Hepatic stellate cell (primary cell): Measurements from ENCODE around the gene TMEM61.
"Not testable (repeated sequence)": the region's sequence is repeated elsewhere in the genome, so short reads cannot be mapped to it uniquely, and the experiment has no call there.

ENCODE experiments used
- DNase-seq: peaks from one replicate; pipeline ENCODE4 v3.0.0; 2011; ENCODE audit warnings: low spot score

The TMEM61 gene

DNA sequence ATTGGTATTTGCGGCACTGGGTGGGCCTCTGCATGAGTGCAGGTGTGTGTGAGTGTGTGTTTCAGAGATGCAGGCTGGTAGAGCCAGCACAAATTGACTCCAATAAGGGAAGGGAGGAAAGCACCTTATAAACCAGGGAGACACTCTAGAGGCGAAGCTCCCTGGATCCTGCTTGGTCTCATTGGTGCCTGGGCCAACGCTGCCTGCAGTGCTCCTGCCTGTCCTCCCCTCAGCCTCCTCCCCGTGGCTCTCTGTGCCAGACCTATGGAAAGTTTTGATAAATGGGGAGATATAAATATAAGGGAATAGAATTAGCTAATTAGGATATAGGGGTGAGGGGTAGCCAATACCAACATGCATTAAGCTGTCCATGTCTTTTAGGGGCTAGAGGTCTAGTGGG lies 20.9 kb downstream of the TMEM61 start:
- DNase-seq: no peak

DNA sequence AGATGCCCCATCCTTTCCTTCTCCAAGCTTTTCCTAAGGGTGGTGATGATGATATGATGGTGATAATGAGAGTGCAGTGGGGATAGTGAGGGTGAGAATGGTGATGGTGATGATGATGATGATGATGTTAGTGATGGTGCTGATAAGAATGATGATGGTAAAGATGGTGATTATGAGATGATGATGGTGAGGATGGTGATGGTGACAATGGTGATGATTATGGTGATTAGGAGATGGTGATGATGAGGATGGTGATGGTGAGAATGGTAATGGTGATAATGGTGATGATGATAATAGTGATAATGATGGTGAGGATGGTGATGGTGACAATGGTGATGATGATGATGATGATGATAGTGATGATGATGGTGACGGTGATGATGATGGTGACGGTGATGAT lies 22.3 kb downstream of the TMEM61 start:
- no peak for DNase-seq

GRCh38 chr1:55005351-55006140 lies 25.1 kb downstream of the TMEM61 start:
- DNase-seq: no peak

GRCh38 chr1:55006931-55007330 lies 26.5 kb downstream of the TMEM61 start:
- no peak for DNase-seq

- DNase-seq: peak; percentile 88
These were observed 27.2 kb downstream of the TMEM61 start for GRCh38 chr1:55007625-55008024.

- no peak for DNase-seq
These were observed 29.9 kb downstream of the TMEM61 start for GRCh38 chr1:55010194-55010886.

- no peak for DNase-seq
These were observed 30.4 kb downstream of the TMEM61 start for GRCh38 chr1:55010887-55011217.

DNA sequence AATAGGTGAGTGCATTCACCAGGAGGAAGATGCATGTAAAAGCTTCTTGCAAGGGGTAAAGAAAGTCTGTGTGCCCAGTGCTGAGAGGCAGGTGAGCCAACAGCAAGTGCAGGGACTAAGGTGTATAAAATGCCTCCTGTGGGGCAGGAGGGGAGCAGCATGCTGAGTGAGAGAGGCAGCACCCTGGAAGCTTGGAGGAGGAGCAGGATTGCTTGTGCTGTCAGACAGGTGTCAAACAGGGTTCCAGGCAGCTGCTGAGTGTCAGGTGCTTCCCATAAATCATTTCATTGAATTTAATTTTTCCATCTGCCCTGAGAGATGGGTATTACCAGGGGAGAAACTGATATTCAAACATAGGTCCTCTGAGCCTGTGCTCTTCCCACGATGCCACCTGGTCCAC lies 32.2 kb downstream of the TMEM61 start:
- DNase-seq: no peak

- no peak for DNase-seq
These were observed 34.7 kb downstream of the TMEM61 start for GRCh38 chr1:55015123-55015522.

DNA sequence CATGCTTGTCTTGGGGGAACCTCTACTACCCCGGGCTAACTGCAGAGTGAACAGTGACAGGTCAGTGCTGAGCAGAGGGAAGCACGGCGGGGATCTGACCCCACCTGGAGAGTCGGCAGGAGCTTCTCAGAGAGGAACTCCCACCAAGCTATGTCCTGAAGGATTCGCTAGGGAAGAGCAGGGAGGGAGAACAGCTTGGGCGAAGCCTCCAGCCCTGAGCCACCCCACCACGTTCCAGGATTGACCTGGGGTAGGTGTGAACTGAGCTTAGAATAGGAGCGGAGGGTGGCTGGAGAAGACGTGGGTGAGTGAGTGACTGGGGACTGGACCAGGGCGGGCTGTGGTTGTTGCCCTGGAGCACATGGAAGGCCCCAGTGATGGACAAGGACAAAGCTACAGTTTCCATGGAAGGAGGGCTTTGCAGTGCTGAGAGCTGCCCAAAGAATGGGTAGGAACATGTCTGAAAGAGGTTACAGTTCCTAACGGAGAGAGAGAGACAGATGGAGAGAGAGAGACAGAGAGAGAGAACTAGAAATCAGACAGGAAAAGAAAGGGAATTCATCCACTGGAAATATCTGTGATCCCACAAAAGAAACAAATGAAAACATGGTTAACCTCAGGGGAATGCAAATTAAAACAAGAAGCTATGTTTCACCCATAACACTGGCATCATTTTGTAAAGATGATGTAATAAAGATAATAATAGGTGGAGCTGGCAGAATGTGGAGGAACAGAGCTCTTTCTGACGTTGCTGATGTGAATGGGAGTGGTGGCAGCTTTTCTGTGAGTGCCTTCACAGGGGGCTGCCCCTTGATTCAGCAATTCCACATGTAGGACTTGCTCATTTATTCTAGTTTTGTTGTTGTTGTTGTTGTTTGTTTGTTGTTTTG lies 35.5 kb downstream of the TMEM61 start:
- DNase-seq: no peak

DNA sequence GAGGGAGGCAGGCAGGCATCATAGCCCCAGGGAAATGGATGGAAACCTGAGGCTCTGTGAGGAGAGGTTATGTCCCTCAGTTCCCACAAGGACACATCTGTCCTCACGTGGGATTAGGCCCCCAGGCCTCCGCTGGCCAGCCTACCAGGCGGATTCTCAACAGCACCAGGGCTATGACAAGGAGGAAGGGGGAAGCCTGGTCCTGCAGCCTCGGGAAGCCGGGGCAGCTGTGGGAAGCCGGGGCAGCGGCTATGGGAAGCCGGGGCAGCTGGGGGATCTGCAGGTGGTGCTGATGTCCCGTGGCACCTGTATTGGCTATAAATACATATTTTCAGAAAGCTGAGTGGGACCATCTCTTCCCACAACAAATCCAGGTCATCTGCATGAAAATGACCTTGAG lies 38.0 kb downstream of the TMEM61 start:
- no peak for DNase-seq

- DNase-seq: peak; percentile 96
These were observed 41.6 kb downstream of the TMEM61 start for GRCh38 chr1:55021942-55022546.

DNA sequence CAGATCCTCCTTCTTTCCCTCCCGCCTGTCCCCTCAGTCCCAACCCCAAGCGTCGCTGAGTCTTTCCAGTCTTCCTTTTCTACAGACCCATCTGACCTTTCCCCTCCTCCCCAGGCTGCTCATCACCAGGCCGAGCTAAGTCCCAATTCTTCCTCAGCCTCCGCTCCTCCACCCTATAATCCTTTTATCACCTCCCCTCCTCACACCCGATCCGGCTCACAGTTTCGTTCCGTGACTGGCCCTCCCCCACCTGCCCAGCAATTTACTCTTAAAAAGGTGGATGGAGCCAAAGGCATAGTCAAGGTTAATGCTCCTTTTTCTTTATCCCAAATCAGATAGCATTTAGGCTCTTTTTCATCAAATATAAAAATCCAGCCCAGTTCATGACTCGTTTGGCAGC lies 43.7 kb downstream of the TMEM61 start:
- not testable (repeated sequence) for DNase-seq

GRCh38 chr1:55026682-55027081 lies 46.3 kb downstream of the TMEM61 start:
- DNase-seq: not testable (repeated sequence)

DNA sequence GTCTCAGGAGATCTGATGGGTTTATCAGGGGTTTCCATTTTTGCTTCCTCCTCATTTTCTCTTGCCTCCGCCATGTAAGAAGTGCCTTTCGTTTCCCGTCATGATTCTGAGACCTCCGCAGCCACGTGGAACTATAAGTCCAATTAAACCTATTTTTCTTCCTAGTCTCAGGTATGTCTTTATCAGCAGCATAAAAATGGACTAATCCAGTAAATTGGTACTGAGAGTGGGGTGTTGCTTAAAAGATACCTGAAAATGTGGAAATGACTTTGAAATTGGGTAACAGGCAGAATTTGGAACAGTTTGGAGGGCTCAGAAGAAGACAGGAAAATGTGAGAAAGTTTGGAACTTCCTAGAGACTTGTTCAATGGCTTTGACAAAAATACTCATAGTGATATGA lies 50.7 kb downstream of the TMEM61 start:
- not testable (repeated sequence) for DNase-seq

- DNase-seq: no peak
These were observed 52.8 kb downstream of the TMEM61 start for GRCh38 chr1:55033265-55033614.

DNA sequence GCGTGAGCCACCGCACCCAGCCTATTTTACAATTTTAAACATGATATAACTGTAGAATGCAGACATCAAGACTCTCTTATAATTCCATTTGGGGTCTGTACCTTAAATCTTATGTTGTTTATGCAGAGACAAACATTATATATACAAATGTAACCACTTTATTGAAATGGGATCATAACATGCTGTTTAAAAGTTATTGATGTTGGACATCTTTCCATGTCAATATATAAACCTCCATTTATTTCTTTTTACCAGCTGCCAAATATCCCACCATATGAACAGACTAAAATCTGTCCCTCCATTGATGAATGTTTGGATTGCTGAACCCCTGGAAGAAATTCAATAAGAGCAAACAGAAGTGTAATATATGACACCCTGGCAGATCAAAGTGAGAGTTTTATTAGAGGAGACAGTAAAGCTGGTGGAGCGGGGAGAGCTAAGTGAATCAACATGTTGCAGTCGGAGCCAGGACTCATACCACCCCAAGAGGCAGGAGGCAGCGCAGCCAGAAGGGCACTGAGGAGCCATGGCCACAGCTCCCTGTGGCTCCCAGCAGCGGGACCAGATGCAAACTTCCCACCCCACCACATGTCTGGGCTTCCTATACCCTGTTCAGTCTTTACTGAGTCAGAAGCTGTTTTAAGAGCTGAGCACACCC lies 54.2 kb downstream of the TMEM61 start:
- DNase-seq: no peak

DNA sequence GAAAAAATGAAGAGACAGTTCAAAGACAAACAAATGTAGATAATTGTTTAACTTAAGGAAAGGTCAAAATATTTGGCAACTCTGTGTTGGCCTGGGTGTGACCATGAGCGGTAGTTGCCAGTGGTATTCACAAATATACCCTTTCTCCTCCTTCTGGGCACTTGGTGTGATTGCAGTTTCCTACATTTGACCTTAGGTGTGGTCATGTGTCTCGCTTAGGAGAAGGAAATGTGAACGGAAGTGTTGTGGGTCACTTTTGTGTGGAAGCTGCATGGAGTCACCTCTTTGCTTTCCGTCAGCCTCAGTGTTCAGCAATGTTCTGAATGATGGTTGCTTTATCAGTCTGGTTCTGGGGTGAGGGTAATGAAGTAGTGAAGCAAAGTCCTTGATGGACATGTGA lies 55.5 kb downstream of the TMEM61 start:
- DNase-seq: no peak

DNA sequence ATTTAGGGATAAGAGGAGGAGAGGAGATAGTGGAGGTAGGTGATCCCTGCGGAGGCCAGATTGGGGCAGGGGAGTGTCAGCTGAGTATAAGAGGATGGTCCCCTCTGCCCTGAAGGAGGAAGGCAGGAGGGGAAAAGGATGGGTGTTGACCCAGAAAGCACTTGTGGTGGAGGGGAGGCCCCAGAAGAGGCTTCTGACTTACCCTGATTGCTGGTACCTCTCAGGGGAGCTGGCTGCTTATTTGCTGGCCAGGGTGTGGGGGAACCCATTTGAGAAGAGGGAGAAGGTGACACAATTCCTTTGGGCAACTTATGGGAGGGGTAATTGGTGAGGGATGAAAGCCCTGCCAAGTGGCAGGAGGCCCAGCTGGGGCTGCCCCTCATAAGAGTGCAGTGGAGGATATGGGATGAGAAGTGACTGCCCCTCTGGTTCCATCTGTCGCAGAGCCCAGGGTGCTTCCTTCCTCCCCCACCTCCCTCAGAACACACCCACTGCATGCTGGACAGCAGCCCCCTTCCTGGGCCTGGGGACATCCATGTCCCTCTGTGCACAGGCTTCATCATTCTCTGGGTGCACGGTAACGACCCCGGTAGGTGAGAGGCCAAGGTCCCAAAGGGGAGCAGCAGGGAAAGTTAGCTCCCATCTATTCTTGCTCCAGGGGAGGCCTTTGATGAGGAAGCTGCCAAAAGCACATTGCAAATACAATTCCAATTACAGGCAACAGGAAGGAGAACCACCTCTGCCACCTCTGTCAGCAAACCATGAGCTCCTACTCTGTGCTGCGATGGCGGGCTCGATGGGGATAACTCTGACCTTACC lies 57.5 kb downstream of the TMEM61 start:
- no peak for DNase-seq

DNA sequence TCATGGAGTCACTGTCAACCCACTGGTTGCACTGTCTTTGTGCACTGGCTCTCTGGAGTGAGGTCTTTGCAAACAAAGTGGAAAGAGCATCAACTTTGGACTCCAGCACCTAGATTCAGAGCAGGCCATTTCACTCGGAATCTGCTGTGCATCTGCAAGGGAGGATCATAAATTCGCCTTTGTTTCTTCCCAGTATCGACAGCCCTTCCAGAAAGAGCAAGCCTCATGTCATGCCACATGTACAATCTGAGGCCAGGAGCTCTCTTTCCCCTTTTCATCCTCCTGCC lies 58.1 kb downstream of the TMEM61 start:
- no peak for DNase-seq

- no peak for DNase-seq
These were observed 58.5 kb downstream of the TMEM61 start for GRCh38 chr1:55038974-55039341.
